SK-N-SH treated with all-trans-retinoic acid at 6 μM for 48 hours (cell line): ENCODE measurements around the gene INAFM1.

ENCODE experiments used
- ARNTL ChIP-seq: fragments of 450-650 bp; formaldehyde crosslinking; IDR thresholded peaks from 2 replicates; pipeline ENCODE4 v1.5.0; 2020; ENCODE audit warnings: low read depth, mild to moderate bottlenecking, moderate library complexity, borderline replicate concordance
- ESRRG ChIP-seq: fragments of 250-450 bp; sonication (Bioruptor Pico); IDR thresholded peaks from 2 replicates; pipeline ENCODE4 v1.6.1; 2021; ENCODE audit warnings: mild to moderate bottlenecking
- ISL1 ChIP-seq: fragments of 250-450 bp; sonication (Bioruptor Pico); IDR thresholded peaks from 2 replicates; pipeline ENCODE4 v2.1.2; 2022; ENCODE audit warnings: mild to moderate bottlenecking, moderate library complexity
- PATZ1 ChIP-seq: fragments of 250-450 bp; sonication (Bioruptor Pico); IDR thresholded peaks from 2 replicates; pipeline ENCODE4 v1.8.0; 2020; ENCODE audit warnings: mild to moderate bottlenecking, moderate library complexity, borderline replicate concordance
- POU6F1 ChIP-seq: fragments of 250-450 bp; sonication (Bioruptor Pico); IDR thresholded peaks from 2 replicates; pipeline ENCODE4 v1.8.0; 2021; ENCODE audit warnings: low read depth, mild to moderate bottlenecking, moderate library complexity, borderline replicate concordance
- TCF4 ChIP-seq: fragments of 250-450 bp; sonication (Bioruptor Pico); IDR thresholded peaks from 2 replicates; pipeline ENCODE4 v1.8.0; 2021; ENCODE audit warnings: mild to moderate bottlenecking, moderate library complexity, borderline replicate concordance
- ZC3H10 ChIP-seq: fragments of 250-450 bp; sonication (Bioruptor Pico); IDR thresholded peaks from 2 replicates; pipeline ENCODE4 v1.5.1; 2021; ENCODE audit warnings: mild to moderate bottlenecking, moderate library complexity
- ZFP3 ChIP-seq: fragments of 250-450 bp; sonication (Bioruptor Pico); IDR thresholded peaks from 2 replicates; pipeline ENCODE4 v1.5.0; 2020; ENCODE audit warnings: mild to moderate bottlenecking, moderate library complexity
- ZNF565 ChIP-seq: fragments of 450-650 bp; formaldehyde crosslinking; conservative IDR thresholded peaks from 2 replicates; pipeline ENCODE4 v1.5.0; 2020; ENCODE audit warnings: low read depth, mild to moderate bottlenecking, moderate library complexity
- ZNF70 ChIP-seq: fragments of 450-650 bp; formaldehyde crosslinking; IDR thresholded peaks from 2 replicates; pipeline ENCODE4 v1.5.0; 2020; ENCODE audit warnings: mild to moderate bottlenecking, moderate library complexity
- TF ChIP-seq, protein P1 (sequence below): fragments of 250-450 bp; sonication (Bioruptor Pico); IDR thresholded peaks from 2 replicates; pipeline ENCODE4 v1.5.1; 2021; ENCODE audit warnings: mild to moderate bottlenecking, moderate library complexity
- TF ChIP-seq, protein P2 (sequence below): fragments of 250-450 bp; sonication (Bioruptor Pico); IDR thresholded peaks from 2 replicates; pipeline ENCODE4 v1.5.1; 2020; ENCODE audit warnings: low read depth, mild to moderate bottlenecking, moderate library complexity

- no peak for TF ChIP-seq ZC3H10
- TF ChIP-seq ESRRG: no peak
- TF ChIP-seq, protein P1, sequence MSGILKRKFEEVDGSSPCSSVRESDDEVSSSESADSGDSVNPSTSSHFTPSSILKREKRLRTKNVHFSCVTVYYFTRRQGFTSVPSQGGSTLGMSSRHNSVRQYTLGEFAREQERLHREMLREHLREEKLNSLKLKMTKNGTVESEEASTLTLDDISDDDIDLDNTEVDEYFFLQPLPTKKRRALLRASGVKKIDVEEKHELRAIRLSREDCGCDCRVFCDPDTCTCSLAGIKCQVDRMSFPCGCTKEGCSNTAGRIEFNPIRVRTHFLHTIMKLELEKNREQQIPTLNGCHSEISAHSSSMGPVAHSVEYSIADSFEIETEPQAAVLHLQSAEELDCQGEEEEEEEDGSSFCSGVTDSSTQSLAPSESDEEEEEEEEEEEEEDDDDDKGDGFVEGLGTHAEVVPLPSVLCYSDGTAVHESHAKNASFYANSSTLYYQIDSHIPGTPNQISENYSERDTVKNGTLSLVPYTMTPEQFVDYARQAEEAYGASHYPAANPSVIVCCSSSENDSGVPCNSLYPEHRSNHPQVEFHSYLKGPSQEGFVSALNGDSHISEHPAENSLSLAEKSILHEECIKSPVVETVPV (CRISPR knock-in tag): no peak
- TF ChIP-seq ZNF565: no peak
- no peak for TF ChIP-seq POU6F1 (CRISPR knock-in tag)
- no peak for TF ChIP-seq PATZ1 (CRISPR knock-in tag)
- no peak for TF ChIP-seq ZFP3 (CRISPR knock-in tag)
- TF ChIP-seq, protein P2, sequence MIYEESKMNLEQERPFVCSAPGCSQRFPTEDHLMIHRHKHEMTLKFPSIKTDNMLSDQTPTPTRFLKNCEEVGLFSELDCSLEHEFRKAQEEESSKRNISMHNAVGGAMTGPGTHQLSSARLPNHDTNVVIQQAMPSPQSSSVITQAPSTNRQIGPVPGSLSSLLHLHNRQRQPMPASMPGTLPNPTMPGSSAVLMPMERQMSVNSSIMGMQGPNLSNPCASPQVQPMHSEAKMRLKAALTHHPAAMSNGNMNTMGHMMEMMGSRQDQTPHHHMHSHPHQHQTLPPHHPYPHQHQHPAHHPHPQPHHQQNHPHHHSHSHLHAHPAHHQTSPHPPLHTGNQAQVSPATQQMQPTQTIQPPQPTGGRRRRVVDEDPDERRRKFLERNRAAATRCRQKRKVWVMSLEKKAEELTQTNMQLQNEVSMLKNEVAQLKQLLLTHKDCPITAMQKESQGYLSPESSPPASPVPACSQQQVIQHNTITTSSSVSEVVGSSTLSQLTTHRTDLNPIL: no peak
- TF ChIP-seq ARNTL (CRISPR knock-in tag): no peak
- TF ChIP-seq ZNF70 (CRISPR knock-in tag): no peak
- TF ChIP-seq TCF4 (CRISPR knock-in tag): no peak
- TF ChIP-seq ISL1 (CRISPR knock-in tag): no peak
Observed at GRCh38 chr19:47257411-47258169, 17.1 kb upstream of the INAFM1 start.
